GM18951 (cell line): ENCODE data around the gene NPIPB12.
"Not testable (repeated sequence)": the region's sequence is repeated elsewhere in the genome, so short reads cannot be mapped to it uniquely, and the experiment has no call there.

Experiments
- in situ Hi-C: fragments of 300-500 bp; cut with MboI; formaldehyde crosslinking; loops from one replicate; pipeline ENCODE4 v1.12.0; 2022; ENCODE audit warnings: low sequenced_read_pairs, mixed read lengths, inconsistent platforms; ENCODE audit not compliant: unreplicated experiment

NPIPB12 gene

GRCh38 chr16:29506308-29506707, at the start of gene NPIPB12:
Gene NPIPB12, minus strand, starts transcription at chr16:29506408.
- in situ Hi-C loops, result not testable (repeated sequence)

- in situ Hi-C loops, result not testable (repeated sequence)
Observed at GRCh38 chr16:29521520-29521919, 15.3 kb upstream of the NPIPB12 start.

- in situ Hi-C loops, result not testable (repeated sequence)
Observed at GRCh38 chr16:29482276-29482675, 23.9 kb downstream of the NPIPB12 start.

GRCh38 chr16:29472065-29472464, 34.1 kb downstream of the NPIPB12 start:
- in situ Hi-C loops, result loop anchor here (25.0 kb wide), 3 partner anchors 640 to 1165 kb away; partner anchors contain the start of genes GDPD3, MAPK3 and ZNF771

- in situ Hi-C loops, result loop anchor here (25.0 kb wide), 3 partner anchors 643 to 1168 kb away; partner anchors contain the start of genes GDPD3, MAPK3 and ZNF771
Observed at GRCh38 chr16:29469660-29470059, 36.5 kb downstream of the NPIPB12 start.

GRCh38 chr16:29467654-29468366, 38.4 kb downstream of the NPIPB12 start:
- in situ Hi-C loops, result loop anchor here (25.0 kb wide), 3 partner anchors 644 to 1169 kb away; partner anchors contain the start of genes GDPD3, MAPK3 and ZNF771

GRCh38 chr16:29466904-29467303, 39.3 kb downstream of the NPIPB12 start:
- in situ Hi-C loops, result loop anchor here (25.0 kb wide), 3 partner anchors 645 to 1170 kb away; partner anchors contain the start of genes GDPD3, MAPK3 and ZNF771

- in situ Hi-C loops, result loop anchor here (25.0 kb wide), 3 partner anchors 646 to 1171 kb away; partner anchors contain the start of genes GDPD3, MAPK3 and ZNF771
Observed at GRCh38 chr16:29465985-29466824, 40.0 kb downstream of the NPIPB12 start.

- in situ Hi-C loops, result loop anchor here (25.0 kb wide), 3 partner anchors 652 to 1177 kb away; partner anchors contain the start of genes GDPD3, MAPK3 and ZNF771
Observed at GRCh38 chr16:29460647-29461030, 45.6 kb downstream of the NPIPB12 start.

- in situ Hi-C loops, result loop anchor here (25.0 kb wide), 3 partner anchors 652 to 1177 kb away; partner anchors contain the start of genes GDPD3, MAPK3 and ZNF771
Observed at GRCh38 chr16:29459706-29460646, 46.2 kb downstream of the NPIPB12 start, which contains the start of gene SULT1A4. Gene SULT1A4, plus strand, starts transcription at chr16:29459913. Its CDS starts 1,473 bp downstream, at chr16:29461386.

GRCh38 chr16:29457660-29458059, 48.5 kb downstream of the NPIPB12 start:
- in situ Hi-C loops, result loop anchor here (25.0 kb wide), 3 partner anchors 655 to 1180 kb away; partner anchors contain the start of genes GDPD3, MAPK3 and ZNF771

- in situ Hi-C loops, result loop anchor here (25.0 kb wide), 3 partner anchors 657 to 1182 kb away; partner anchors contain the start of genes GDPD3, MAPK3 and ZNF771
Observed at GRCh38 chr16:29454828-29455227, 51.4 kb downstream of the NPIPB12 start.

GRCh38 chr16:29454269-29454668, 51.9 kb downstream of the NPIPB12 start, which contains the start of the genes BOLA2 and SLX1B:
Gene BOLA2, minus strand, starts transcription at chr16:29454351. Its CDS starts 98 bp downstream, at chr16:29454253.
Gene SLX1B, plus strand, starts transcription at chr16:29454533.
- in situ Hi-C loops, result loop anchor here (25.0 kb wide), 3 partner anchors 658 to 1183 kb away; partner anchors contain the start of genes GDPD3, MAPK3 and ZNF771

GRCh38 chr16:29453754-29454153, 52.5 kb downstream of the NPIPB12 start:
- in situ Hi-C loops, result loop anchor here (25.0 kb wide), 3 partner anchors 659 to 1184 kb away; partner anchors contain the start of genes GDPD3, MAPK3 and ZNF771
